K562 (cell line): Measurements from ENCODE around the gene GMPR. TPM values are rescaled to one million over a fixed set of nuclear protein-coding genes. Genes with fewer than 3 reads are reported as not detected.

Experiments
- CSDE1 ChIP-seq, 2 experiments: fragments of 450-650 bp; IDR thresholded peaks; 2 replicates each; pipeline ENCODE4 v1.6.1; 2016; ENCODE audit warnings: mild to moderate bottlenecking in 1 of 2
- FOSL1 ChIP-seq: fragments of 200-800 bp; sonication (Bioruptor generic); conservative IDR thresholded peaks from 2 replicates; pipeline ENCODE4 v1.6.1; 2016; ENCODE audit warnings: missing genetic modification characterization, missing compliant biosample characterization
- KLF10 ChIP-seq: fragments of 250-450 bp; sonication (Bioruptor Pico); IDR thresholded peaks from 2 replicates; pipeline ENCODE4 v1.6.1; 2021; ENCODE audit warnings: matching md5 sums
- MED1 ChIP-seq: sonication (generic); formaldehyde crosslinking; IDR thresholded peaks from 2 replicates; pipeline ENCODE4 v1.8.1; 2023; ENCODE audit warnings: missing genetic modification reagents, borderline replicate concordance
- NFE2 ChIP-seq: IDR thresholded peaks from 2 replicates; pipeline ENCODE4 v1.6.1; 2014; ENCODE audit warnings: antibody characterized with exemption, low read depth
- NR2F6 ChIP-seq: fragments of 450-650 bp; formaldehyde crosslinking; IDR thresholded peaks from 2 replicates; pipeline ENCODE4 v1.4.0; 2020; ENCODE audit warnings: mild to moderate bottlenecking
- PML ChIP-seq: IDR thresholded peaks from 2 replicates; pipeline ENCODE4 v1.6.1; 2012; ENCODE audit warnings: low read length, inconsistent platforms
- TARDBP ChIP-seq: fragments of 450-650 bp; IDR thresholded peaks from 2 replicates; pipeline ENCODE4 v1.6.1; 2016
- THRAP3 ChIP-seq: fragments of 450-650 bp; IDR thresholded peaks from 2 replicates; pipeline ENCODE4 v1.6.1; 2016; ENCODE audit warnings: mild to moderate bottlenecking, inconsistent platforms, borderline replicate concordance
- ZKSCAN3 ChIP-seq: fragments of 250-450 bp; sonication (Bioruptor Pico); IDR thresholded peaks from 2 replicates; pipeline ENCODE4 v1.4.0; 2020
- ZKSCAN8 ChIP-seq: fragments of 200-800 bp; sonication (Bioruptor generic); IDR thresholded peaks from 2 replicates; pipeline ENCODE4 v1.6.1; 2016; ENCODE audit warnings: missing genetic modification characterization, missing compliant biosample characterization
- ZNF23 ChIP-seq: fragments of 250-450 bp; sonication (Bioruptor Pico); IDR thresholded peaks from 2 replicates; pipeline ENCODE4 v1.4.0; 2020; ENCODE audit warnings: mild to moderate bottlenecking
- ZNF695 ChIP-seq: fragments of 450-650 bp; formaldehyde crosslinking; IDR thresholded peaks from 2 replicates; pipeline ENCODE4 v1.4.0; 2020; ENCODE audit warnings: mild to moderate bottlenecking, moderate library complexity
- polyA plus RNA-seq, 8 experiments: library from polyadenylated mRNA; depleted of rRNA in 4 of 8; stranded (reverse) in 5 of 8; unstranded in 3 of 8; fragments of >200 nt; fragmentation: Nextera tagmentation in 2 of 8; fragmentation: Illumina TruSeq in 1 of 8; extraction: Ambion mirVana in 2 of 8; extraction: Trizol in 1 of 8; gene quantifications; 2 replicates each; pipeline versions ENCODE4 v1.2.1 to v1.2.3, GENCODE V29; 2011 to 2014; ENCODE audit warnings: inconsistent platforms in 1 of 8, missing spikeins in 1 of 8
- total RNA-seq, 7 experiments: library from RNA; depleted of rRNA in 6 of 7; stranded (reverse); fragments of >200 nt in 6 of 7; fragmentation: Illumina TruSeq in 2 of 7; extraction: Trizol in 2 of 7; gene quantifications; 2 replicates each; pipeline versions ENCODE4 v1.2.1 to v1.2.3, GENCODE V29; 2011 to 2021; ENCODE audit warnings: low replicate concordance in 1 of 7
- TF ChIP-seq, protein P1 (sequence below): fragments of 450-650 bp; IDR thresholded peaks from 2 replicates; pipeline ENCODE4 v1.6.1; 2016; ENCODE audit warnings: mild to moderate bottlenecking, moderate library complexity
- TF ChIP-seq, protein P2 (sequence below): fragments of 450-650 bp; formaldehyde crosslinking; IDR thresholded peaks from 2 replicates; pipeline ENCODE4 v1.4.0; 2020; ENCODE audit warnings: mild to moderate bottlenecking, moderate library complexity
- TF ChIP-seq, protein P3 (sequence below): sonication (generic); formaldehyde crosslinking; IDR thresholded peaks from 2 replicates; pipeline ENCODE4 v1.8.0; 2022; ENCODE audit warnings: mild to moderate bottlenecking, missing genetic modification reagents

Gene GMPR
- total and polyA plus RNA-seq, 9 of the 15 experiments (the other 6 are each of a cell fraction or from before 2014, with no cell fraction given) = 34.6 to 83.7 (median 49.8) TPM

DNA sequence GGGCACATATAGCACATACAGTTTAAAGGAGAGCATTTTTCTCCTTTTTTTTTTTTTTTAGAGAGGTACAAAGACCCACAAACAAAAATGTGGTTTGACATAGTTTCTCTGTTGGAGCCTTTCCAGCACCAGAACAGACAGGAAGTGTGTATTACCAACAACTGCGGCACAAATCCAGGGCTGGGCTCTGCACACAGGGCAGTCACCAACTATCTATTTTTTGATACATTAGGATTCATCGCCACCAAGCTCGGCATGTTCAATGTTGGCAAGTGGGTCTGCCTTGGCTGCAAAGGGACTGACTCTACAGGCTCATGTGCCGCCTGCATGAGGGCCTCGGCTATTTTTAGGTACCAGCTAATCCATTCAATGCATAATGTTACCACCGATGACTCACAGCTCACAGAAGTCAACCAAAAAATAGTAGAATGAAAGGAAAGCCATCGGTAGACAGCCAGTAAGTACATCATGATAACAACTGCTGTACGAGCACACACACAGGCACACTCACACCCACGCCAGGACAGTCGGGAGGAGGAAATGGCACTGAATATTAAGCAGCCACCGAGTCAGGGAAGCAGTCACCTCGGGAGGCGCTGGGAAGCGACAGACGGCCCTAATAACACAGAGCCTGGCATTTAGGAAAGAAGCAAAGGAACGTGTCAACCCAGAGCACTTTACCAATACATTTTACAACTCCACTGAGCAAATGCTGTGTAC, 81.6 kb downstream of the GMPR start (continued):
- TF ChIP-seq, protein P1, sequence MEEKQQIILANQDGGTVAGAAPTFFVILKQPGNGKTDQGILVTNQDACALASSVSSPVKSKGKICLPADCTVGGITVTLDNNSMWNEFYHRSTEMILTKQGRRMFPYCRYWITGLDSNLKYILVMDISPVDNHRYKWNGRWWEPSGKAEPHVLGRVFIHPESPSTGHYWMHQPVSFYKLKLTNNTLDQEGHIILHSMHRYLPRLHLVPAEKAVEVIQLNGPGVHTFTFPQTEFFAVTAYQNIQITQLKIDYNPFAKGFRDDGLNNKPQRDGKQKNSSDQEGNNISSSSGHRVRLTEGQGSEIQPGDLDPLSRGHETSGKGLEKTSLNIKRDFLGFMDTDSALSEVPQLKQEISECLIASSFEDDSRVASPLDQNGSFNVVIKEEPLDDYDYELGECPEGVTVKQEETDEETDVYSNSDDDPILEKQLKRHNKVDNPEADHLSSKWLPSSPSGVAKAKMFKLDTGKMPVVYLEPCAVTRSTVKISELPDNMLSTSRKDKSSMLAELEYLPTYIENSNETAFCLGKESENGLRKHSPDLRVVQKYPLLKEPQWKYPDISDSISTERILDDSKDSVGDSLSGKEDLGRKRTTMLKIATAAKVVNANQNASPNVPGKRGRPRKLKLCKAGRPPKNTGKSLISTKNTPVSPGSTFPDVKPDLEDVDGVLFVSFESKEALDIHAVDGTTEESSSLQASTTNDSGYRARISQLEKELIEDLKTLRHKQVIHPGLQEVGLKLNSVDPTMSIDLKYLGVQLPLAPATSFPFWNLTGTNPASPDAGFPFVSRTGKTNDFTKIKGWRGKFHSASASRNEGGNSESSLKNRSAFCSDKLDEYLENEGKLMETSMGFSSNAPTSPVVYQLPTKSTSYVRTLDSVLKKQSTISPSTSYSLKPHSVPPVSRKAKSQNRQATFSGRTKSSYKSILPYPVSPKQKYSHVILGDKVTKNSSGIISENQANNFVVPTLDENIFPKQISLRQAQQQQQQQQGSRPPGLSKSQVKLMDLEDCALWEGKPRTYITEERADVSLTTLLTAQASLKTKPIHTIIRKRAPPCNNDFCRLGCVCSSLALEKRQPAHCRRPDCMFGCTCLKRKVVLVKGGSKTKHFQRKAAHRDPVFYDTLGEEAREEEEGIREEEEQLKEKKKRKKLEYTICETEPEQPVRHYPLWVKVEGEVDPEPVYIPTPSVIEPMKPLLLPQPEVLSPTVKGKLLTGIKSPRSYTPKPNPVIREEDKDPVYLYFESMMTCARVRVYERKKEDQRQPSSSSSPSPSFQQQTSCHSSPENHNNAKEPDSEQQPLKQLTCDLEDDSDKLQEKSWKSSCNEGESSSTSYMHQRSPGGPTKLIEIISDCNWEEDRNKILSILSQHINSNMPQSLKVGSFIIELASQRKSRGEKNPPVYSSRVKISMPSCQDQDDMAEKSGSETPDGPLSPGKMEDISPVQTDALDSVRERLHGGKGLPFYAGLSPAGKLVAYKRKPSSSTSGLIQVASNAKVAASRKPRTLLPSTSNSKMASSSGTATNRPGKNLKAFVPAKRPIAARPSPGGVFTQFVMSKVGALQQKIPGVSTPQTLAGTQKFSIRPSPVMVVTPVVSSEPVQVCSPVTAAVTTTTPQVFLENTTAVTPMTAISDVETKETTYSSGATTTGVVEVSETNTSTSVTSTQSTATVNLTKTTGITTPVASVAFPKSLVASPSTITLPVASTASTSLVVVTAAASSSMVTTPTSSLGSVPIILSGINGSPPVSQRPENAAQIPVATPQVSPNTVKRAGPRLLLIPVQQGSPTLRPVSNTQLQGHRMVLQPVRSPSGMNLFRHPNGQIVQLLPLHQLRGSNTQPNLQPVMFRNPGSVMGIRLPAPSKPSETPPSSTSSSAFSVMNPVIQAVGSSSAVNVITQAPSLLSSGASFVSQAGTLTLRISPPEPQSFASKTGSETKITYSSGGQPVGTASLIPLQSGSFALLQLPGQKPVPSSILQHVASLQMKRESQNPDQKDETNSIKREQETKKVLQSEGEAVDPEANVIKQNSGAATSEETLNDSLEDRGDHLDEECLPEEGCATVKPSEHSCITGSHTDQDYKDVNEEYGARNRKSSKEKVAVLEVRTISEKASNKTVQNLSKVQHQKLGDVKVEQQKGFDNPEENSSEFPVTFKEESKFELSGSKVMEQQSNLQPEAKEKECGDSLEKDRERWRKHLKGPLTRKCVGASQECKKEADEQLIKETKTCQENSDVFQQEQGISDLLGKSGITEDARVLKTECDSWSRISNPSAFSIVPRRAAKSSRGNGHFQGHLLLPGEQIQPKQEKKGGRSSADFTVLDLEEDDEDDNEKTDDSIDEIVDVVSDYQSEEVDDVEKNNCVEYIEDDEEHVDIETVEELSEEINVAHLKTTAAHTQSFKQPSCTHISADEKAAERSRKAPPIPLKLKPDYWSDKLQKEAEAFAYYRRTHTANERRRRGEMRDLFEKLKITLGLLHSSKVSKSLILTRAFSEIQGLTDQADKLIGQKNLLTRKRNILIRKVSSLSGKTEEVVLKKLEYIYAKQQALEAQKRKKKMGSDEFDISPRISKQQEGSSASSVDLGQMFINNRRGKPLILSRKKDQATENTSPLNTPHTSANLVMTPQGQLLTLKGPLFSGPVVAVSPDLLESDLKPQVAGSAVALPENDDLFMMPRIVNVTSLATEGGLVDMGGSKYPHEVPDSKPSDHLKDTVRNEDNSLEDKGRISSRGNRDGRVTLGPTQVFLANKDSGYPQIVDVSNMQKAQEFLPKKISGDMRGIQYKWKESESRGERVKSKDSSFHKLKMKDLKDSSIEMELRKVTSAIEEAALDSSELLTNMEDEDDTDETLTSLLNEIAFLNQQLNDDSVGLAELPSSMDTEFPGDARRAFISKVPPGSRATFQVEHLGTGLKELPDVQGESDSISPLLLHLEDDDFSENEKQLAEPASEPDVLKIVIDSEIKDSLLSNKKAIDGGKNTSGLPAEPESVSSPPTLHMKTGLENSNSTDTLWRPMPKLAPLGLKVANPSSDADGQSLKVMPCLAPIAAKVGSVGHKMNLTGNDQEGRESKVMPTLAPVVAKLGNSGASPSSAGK = peak; percentile 59; the same call in 1 of the 2 replicates
- TF ChIP-seq TARDBP (no peak), FOSL1 (tag) (peak; percentile 96), ZNF695 (no peak), MED1 (CRISPR knock-in tag) (no peak), ZKSCAN3 (CRISPR knock-in tag) (no peak), PML (peak; percentile 38; the same call in 1 of the 2 replicates), CSDE1 (IDR thresholded peaks at IDR 0.05) (no peak), NR2F6 (no peak), NFE2 (peak; percentile 56), THRAP3 (no peak), KLF10 (CRISPR knock-in tag) (no peak), ZNF23 (CRISPR knock-in tag) (no peak), ZKSCAN8 (0 out of 2 replicates have a peak, but pooled peaks have one; percentile 67)
- TF ChIP-seq, protein P2, sequence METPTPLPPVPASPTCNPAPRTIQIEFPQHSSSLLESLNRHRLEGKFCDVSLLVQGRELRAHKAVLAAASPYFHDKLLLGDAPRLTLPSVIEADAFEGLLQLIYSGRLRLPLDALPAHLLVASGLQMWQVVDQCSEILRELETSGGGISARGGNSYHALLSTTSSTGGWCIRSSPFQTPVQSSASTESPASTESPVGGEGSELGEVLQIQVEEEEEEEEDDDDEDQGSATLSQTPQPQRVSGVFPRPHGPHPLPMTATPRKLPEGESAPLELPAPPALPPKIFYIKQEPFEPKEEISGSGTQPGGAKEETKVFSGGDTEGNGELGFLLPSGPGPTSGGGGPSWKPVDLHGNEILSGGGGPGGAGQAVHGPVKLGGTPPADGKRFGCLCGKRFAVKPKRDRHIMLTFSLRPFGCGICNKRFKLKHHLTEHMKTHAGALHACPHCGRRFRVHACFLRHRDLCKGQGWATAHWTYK (CRISPR knock-in tag) = peak; percentile 55; the same call in 1 of the 2 replicates
- TF ChIP-seq, protein P3, sequence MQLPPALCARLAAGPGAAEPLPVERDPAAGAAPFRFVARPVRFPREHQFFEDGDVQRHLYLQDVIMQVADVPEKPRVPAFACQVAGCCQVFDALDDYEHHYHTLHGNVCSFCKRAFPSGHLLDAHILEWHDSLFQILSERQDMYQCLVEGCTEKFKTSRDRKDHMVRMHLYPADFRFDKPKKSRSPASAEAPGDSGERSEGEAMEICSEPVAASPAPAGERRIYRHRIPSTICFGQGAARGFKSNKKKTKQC (CRISPR knock-in tag) = no peak
